22Rv1 (cell line): ENCODE measurements around the gene PSG11.
"Not testable (repeated sequence)": the region's sequence is repeated elsewhere in the genome, so short reads cannot be mapped to it uniquely, and the experiment has no call there.

Experiments used
- ZFX ChIP-seq: fragments of 450-650 bp; IDR thresholded peaks from 2 replicates; pipeline ENCODE4 v1.6.1; 2017; ENCODE audit warnings: antibody characterized with exemption, borderline replicate concordance
- TF ChIP-seq, protein P1 (sequence below): fragments of 450-650 bp; IDR thresholded peaks from 2 replicates; pipeline ENCODE4 v1.5.1; 2017; ENCODE audit warnings: mild to moderate bottlenecking

DNA sequence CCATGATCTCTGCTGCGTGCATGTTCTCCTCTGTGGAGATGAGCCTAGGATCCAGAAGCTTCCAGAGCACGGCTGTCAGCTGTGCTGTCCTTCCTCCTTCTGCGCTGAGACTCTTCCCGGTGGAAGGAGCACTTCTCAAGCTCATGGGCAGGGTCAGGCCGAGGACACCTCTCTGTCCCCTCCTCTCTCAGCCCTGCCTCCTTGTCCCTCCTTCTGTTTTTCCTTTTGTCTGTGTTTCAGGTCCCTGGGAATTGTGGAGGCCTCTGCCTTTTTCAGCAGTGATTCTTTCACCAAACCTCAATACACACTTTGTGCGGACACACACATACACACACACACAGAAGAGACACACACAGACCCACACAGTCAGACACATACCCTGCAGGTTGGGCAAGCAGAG, at the start of gene PSG11:
- TF ChIP-seq, protein P1, sequence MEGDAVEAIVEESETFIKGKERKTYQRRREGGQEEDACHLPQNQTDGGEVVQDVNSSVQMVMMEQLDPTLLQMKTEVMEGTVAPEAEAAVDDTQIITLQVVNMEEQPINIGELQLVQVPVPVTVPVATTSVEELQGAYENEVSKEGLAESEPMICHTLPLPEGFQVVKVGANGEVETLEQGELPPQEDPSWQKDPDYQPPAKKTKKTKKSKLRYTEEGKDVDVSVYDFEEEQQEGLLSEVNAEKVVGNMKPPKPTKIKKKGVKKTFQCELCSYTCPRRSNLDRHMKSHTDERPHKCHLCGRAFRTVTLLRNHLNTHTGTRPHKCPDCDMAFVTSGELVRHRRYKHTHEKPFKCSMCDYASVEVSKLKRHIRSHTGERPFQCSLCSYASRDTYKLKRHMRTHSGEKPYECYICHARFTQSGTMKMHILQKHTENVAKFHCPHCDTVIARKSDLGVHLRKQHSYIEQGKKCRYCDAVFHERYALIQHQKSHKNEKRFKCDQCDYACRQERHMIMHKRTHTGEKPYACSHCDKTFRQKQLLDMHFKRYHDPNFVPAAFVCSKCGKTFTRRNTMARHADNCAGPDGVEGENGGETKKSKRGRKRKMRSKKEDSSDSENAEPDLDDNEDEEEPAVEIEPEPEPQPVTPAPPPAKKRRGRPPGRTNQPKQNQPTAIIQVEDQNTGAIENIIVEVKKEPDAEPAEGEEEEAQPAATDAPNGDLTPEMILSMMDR, result not testable (repeated sequence)
- TF ChIP-seq ZFX, result not testable (repeated sequence)
